OCI-LY7 (cell line): ENCODE data around the gene CPNE5.

Experiments
- EZH2phosphoT487 ChIP-seq: fragments of 200-600 bp; sonication (generic); IDR thresholded peaks from 2 replicates; pipeline ENCODE4 v1.6.1; 2018; ENCODE audit warnings: low read depth, borderline replicate concordance, mild to moderate bottlenecking, mixed run types, antibody characterized with exemption, low read length, moderate library complexity, mixed read lengths
- TF ChIP-seq, protein P1 (sequence below): fragments of 200-600 bp; sonication (generic); conservative IDR thresholded peaks from 2 replicates; pipeline ENCODE4 v1.5.1; 2014; ENCODE audit warnings: mild to moderate bottlenecking, antibody characterized with exemption, low read length, moderate library complexity, mixed read lengths

DNA sequence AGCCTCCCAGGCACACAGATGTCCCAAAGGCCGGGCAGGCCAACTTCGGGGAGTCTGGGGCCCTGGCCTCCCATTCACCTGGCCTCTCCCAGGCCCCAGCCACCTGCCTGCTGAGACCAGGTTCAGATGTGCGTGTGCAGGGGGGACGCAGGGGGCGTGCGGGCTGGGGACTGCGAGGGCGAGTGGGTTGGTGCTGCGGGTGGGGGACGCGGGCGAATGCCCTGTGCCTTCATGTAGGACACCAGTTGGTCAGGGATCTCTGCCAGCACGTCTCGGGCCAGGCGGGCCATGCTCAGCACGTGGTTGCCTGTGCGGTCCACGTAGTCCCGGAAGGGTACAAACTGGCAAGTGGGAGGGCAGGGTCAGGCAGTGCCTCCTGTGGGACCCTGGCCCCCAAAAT lies 97.1 kb downstream of the CPNE5 start:
- TF ChIP-seq, protein P1, sequence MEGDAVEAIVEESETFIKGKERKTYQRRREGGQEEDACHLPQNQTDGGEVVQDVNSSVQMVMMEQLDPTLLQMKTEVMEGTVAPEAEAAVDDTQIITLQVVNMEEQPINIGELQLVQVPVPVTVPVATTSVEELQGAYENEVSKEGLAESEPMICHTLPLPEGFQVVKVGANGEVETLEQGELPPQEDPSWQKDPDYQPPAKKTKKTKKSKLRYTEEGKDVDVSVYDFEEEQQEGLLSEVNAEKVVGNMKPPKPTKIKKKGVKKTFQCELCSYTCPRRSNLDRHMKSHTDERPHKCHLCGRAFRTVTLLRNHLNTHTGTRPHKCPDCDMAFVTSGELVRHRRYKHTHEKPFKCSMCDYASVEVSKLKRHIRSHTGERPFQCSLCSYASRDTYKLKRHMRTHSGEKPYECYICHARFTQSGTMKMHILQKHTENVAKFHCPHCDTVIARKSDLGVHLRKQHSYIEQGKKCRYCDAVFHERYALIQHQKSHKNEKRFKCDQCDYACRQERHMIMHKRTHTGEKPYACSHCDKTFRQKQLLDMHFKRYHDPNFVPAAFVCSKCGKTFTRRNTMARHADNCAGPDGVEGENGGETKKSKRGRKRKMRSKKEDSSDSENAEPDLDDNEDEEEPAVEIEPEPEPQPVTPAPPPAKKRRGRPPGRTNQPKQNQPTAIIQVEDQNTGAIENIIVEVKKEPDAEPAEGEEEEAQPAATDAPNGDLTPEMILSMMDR: no peak
- no peak for TF ChIP-seq EZH2phosphoT487
